Measurements from ENCODE around the gene SPSB2.

The SPSB2 gene

GRCh38 chr12:6840761-6841515 is 32.2 kb downstream of the SPSB2 start, which contains the start of gene GNB3:
GNB3 (plus strand) TSS chr12:6840925; CDS start chr12:6841288, 363 bp downstream.
- Histone ChIP-seq H3K4me1 (ENCODE audit: insufficient read depth, poor library complexity, severe bottlenecking) (no peaks in the 10 kb centered on the region), H3K9me3 (ENCODE audit: severe bottlenecking) (no peaks in the 10 kb centered on the region), H3K27ac (ENCODE audit: poor library complexity, severe bottlenecking) (no peak within 1 kb of the TSS), H3K36me3 (ENCODE audit: low read depth) (peaks cover 37% of the 10 kb centered on the region), H3K4me3 (ENCODE audit: severe bottlenecking) (no peak within 1 kb of the TSS), H3K27me3 (ENCODE audit: insufficient read depth, poor library complexity, severe bottlenecking) (no peaks in the 10 kb centered on the region)
- DNase-seq (ENCODE audit: low spot score) (no peak), ATAC-seq (ENCODE audit: low read depth) (no peak)
- no peak for TF ChIP-seq CTCF (IDR thresholded peaks at IDR 0.05; ENCODE audit: poor library complexity, severe bottlenecking)

GRCh38 chr12:6840330-6840729 is 32.8 kb downstream of the SPSB2 start:
- Histone ChIP-seq H3K4me1 (ENCODE audit: insufficient read depth, poor library complexity, severe bottlenecking) (no peaks in the 10 kb centered on the region), H3K27ac (ENCODE audit: poor library complexity, severe bottlenecking) (no peak overlapping the region), H3K9me3 (ENCODE audit: severe bottlenecking) (no peaks in the 10 kb centered on the region), H3K36me3 (ENCODE audit: low read depth) (peaks cover 41% of the 10 kb centered on the region), H3K4me3 (ENCODE audit: severe bottlenecking) (no peak overlapping the region), H3K27me3 (ENCODE audit: insufficient read depth, poor library complexity, severe bottlenecking) (no peaks in the 10 kb centered on the region)
- no peak for DNase-seq (ENCODE audit: low spot score)
- no peak for TF ChIP-seq CTCF (IDR thresholded peaks at IDR 0.05; ENCODE audit: poor library complexity, severe bottlenecking)
- ATAC-seq (ENCODE audit: low read depth), result no peak

GRCh38 chr12:6839482-6840201 is 33.5 kb downstream of the SPSB2 start:
- peaks cover 42% of the 10 kb centered on the region for H3K36me3 ChIP-seq (ENCODE audit: low read depth)
- no peak for DNase-seq (ENCODE audit: low spot score)
- H3K4me3 ChIP-seq (ENCODE audit: severe bottlenecking), result no peak overlapping the region
- no peaks in the 10 kb centered on the region for H3K9me3 ChIP-seq (ENCODE audit: severe bottlenecking)
- H3K27me3 ChIP-seq (ENCODE audit: insufficient read depth, poor library complexity, severe bottlenecking), result no peaks in the 10 kb centered on the region
- no peak for TF ChIP-seq CTCF (IDR thresholded peaks at IDR 0.05; ENCODE audit: poor library complexity, severe bottlenecking)
- no peaks in the 10 kb centered on the region for H3K4me1 ChIP-seq (ENCODE audit: insufficient read depth, poor library complexity, severe bottlenecking)
- no peak overlapping the region for H3K27ac ChIP-seq (ENCODE audit: poor library complexity, severe bottlenecking)
- no peak for ATAC-seq (ENCODE audit: low read depth)

GRCh38 chr12:6838854-6839253 is 34.2 kb downstream of the SPSB2 start:
- H3K27ac ChIP-seq (ENCODE audit: poor library complexity, severe bottlenecking), result no peak overlapping the region
- TF ChIP-seq CTCF (IDR thresholded peaks at IDR 0.05; ENCODE audit: poor library complexity, severe bottlenecking), result no peak
- DNase-seq (ENCODE audit: low spot score) (no peak), ATAC-seq (ENCODE audit: low read depth) (no peak)
- no peaks in the 10 kb centered on the region for H3K27me3 ChIP-seq (ENCODE audit: insufficient read depth, poor library complexity, severe bottlenecking)
- no peaks in the 10 kb centered on the region for H3K9me3 ChIP-seq (ENCODE audit: severe bottlenecking)
- no peak overlapping the region for H3K4me3 ChIP-seq (ENCODE audit: severe bottlenecking)
- peaks cover 46% of the 10 kb centered on the region for H3K36me3 ChIP-seq (ENCODE audit: low read depth)
- H3K4me1 ChIP-seq (ENCODE audit: insufficient read depth, poor library complexity, severe bottlenecking), result no peaks in the 10 kb centered on the region

Measured in RWPE2 (cell line).